Measurements from ENCODE around the gene DPH6. TPM values are rescaled to one million over a fixed set of nuclear protein-coding genes. Genes with fewer than 3 reads are reported as not detected.

Gene DPH6
- total and polyA plus RNA-seq, 2 donors: 8.9 to 15.3 TPM

DNA sequence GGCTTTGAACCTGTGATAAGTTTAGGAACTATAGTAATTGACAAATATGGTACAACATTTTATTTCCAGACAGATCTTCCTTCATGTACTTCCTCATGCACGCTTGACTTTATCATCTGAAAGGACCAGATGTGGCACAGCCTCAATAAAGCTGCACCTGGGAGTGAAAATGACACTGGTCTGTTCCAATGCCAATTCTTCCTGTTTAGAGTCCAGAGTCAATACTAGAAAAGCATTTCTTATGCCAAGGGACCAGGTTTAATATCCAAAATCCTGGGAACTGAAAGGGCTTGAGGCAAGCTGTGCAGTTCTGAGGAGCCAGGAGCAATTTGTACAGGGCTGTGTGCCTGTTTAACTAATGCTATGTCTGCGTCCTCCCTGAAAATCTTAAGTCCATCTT is 15.3 kb downstream of the DPH6 start:
- Histone ChIP-seq H3K27ac (ENCODE audit: low read depth in 1 of 2, low read length in 1 of 2) (no peak overlapping the region), H3K36me3 (ENCODE audit: control insufficient read depth in 2 of 2, insufficient read depth in 2 of 2, low read length in 1 of 2) (no peaks in the 10 kb centered on the region), H3K4me3 (ENCODE audit: low read length in 2 of 2) (no peak overlapping the region), H3K4me1 (ENCODE audit: control insufficient read depth in 2 of 2, insufficient read depth in 2 of 2, low read length in 2 of 2) (no peaks in the 10 kb centered on the region), H3K27me3 (ENCODE audit: control insufficient read depth in 2 of 2, insufficient read depth in 1 of 2, low read length in 1 of 2) (no peaks in the 10 kb centered on the region), H3K9me3 (ENCODE audit: control insufficient read depth in 2 of 2, insufficient read depth in 1 of 2, low read length in 1 of 2) (no peaks in the 10 kb centered on the region)
- DNase-seq (ENCODE audit: low read depth in 6 of 9, low spot score in 9 of 9): no peak
- WGBS: 94% methylated on average over 2 of the region's 2 CpGs

DNA sequence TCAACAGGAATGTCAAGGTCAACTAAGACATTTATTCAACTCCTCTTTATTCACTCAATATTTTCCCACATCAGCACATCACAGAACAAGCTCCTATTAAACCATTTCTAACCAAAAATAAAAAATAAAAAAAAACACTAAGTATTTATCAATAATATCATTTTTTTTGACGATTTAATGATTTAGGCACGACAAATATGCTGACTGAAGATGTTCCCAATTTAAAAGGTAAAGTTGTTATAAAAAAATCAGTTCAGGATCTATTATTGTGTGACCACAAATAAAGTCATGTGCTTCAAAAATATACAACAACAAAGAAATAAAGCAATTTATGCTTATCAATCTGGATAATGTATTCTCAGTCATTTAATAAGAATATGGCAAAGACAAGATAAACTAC is 16.2 kb downstream of the DPH6 start:
- DNase-seq (ENCODE audit: low read depth in 6 of 9, low spot score in 9 of 9): no peak
- Histone ChIP-seq H3K27ac (ENCODE audit: low read depth in 1 of 2, low read length in 1 of 2) (no peak overlapping the region), H3K4me3 (ENCODE audit: low read length in 2 of 2) (no peak overlapping the region), H3K27me3 (ENCODE audit: control insufficient read depth in 2 of 2, insufficient read depth in 1 of 2, low read length in 1 of 2) (no peaks in the 10 kb centered on the region), H3K4me1 (ENCODE audit: control insufficient read depth in 2 of 2, insufficient read depth in 2 of 2, low read length in 2 of 2) (no peaks in the 10 kb centered on the region), H3K9me3 (ENCODE audit: control insufficient read depth in 2 of 2, insufficient read depth in 1 of 2, low read length in 1 of 2) (no peaks in the 10 kb centered on the region), H3K36me3 (ENCODE audit: control insufficient read depth in 2 of 2, insufficient read depth in 2 of 2, low read length in 1 of 2) (no peaks in the 10 kb centered on the region)
- 96% methylated on average over 2 of the region's 2 CpGs for WGBS

DNA sequence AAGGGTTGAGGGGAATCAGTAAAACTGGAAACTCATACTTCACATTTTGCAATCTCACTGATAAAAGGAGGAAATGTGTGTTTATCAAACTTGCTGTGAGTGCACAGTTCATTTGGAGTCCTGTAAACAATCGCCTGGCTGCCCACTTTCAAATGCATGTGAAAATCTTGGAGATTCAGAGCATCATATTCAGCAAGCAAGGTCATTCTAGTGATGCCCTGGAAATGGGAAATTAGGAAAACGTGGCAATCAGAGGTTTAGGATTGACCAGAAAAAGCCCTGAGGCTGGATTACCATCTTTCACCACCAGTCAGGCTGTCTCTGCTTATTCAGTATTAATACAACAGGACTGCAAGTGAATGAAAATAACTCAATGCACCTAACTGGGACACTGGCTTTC is 23.9 kb downstream of the DPH6 start:
- no peak for DNase-seq (ENCODE audit: low read depth in 6 of 9, low spot score in 9 of 9)
- no peaks in the 10 kb centered on the region for H3K36me3 ChIP-seq (ENCODE audit: control insufficient read depth in 2 of 2, insufficient read depth in 2 of 2, low read length in 1 of 2)
- 94% methylated on average over 2 of the region's 2 CpGs for WGBS
- H3K4me3 ChIP-seq (ENCODE audit: low read length in 2 of 2): no peak overlapping the region
- H3K27me3 ChIP-seq (ENCODE audit: control insufficient read depth in 2 of 2, insufficient read depth in 1 of 2, low read length in 1 of 2): no peaks in the 10 kb centered on the region
- no peaks in the 10 kb centered on the region for H3K4me1 ChIP-seq (ENCODE audit: control insufficient read depth in 2 of 2, insufficient read depth in 2 of 2, low read length in 2 of 2)
- H3K27ac ChIP-seq (ENCODE audit: low read depth in 1 of 2, low read length in 1 of 2): no peak overlapping the region
- no peaks in the 10 kb centered on the region for H3K9me3 ChIP-seq (ENCODE audit: control insufficient read depth in 2 of 2, insufficient read depth in 1 of 2, low read length in 1 of 2)

DNA sequence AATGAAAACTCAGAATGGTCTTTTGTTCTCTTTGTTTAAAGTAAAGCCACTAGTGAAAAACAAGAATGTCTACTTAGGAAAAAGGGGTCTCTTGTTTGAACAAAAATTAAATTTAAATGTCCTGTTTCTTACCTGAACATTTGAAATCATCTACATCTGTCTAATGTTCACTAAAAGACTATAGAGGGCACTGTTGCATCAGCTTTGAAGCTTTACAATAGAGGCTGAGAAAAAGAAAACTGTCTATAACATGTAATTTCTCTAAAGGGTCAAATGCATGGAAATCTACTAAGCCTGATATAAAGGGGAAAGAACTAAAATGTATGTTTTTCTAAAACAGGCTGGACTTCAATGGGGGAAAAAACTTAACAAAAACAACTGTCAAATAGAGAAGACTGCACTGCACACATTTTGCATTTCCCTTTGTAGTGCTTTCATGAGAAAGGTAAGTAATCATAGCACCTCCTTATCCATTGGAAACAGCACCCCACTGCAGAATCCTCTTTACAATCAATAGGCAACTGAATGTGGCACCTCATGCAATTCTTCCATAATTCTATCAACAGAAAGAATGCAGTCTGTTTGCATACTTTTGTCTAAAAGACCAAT is 26.3 kb downstream of the DPH6 start:
- H3K4me1 ChIP-seq (ENCODE audit: control insufficient read depth in 2 of 2, insufficient read depth in 2 of 2, low read length in 2 of 2): no peaks in the 10 kb centered on the region
- no peaks in the 10 kb centered on the region for H3K36me3 ChIP-seq (ENCODE audit: control insufficient read depth in 2 of 2, insufficient read depth in 2 of 2, low read length in 1 of 2)
- no peaks in the 10 kb centered on the region for H3K9me3 ChIP-seq (ENCODE audit: control insufficient read depth in 2 of 2, insufficient read depth in 1 of 2, low read length in 1 of 2)
- H3K4me3 ChIP-seq (ENCODE audit: low read length in 2 of 2): no peak overlapping the region
- H3K27me3 ChIP-seq (ENCODE audit: control insufficient read depth in 2 of 2, insufficient read depth in 1 of 2, low read length in 1 of 2): no peaks in the 10 kb centered on the region
- DNase-seq (ENCODE audit: low read depth in 6 of 9, low spot score in 9 of 9): peak; percentile 6 to 72 (median 35)
- H3K27ac ChIP-seq (ENCODE audit: low read depth in 1 of 2, low read length in 1 of 2): no peak overlapping the region

DNA sequence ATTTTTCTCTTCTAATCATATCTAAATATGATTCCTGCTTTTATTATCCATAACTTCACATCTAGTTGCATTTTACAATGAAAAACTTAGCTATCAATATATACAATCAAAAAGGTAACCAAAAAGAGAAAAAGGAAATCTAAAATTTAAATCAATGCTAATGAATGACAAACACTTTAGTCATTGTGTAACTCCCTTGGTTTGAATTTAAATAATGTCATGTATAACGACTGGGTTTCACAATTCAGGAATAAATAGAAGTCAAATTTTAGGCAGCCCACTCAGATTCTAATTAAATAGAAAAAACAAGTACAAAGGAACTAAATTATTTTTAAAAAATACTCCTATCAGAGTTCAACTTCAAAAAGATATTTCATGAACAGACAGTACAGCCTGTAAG is 26.9 kb downstream of the DPH6 start:
- 90% methylated on average over 1 of the region's 1 CpG for WGBS
- no peaks in the 10 kb centered on the region for H3K9me3 ChIP-seq (ENCODE audit: control insufficient read depth in 2 of 2, insufficient read depth in 1 of 2, low read length in 1 of 2)
- H3K4me3 ChIP-seq (ENCODE audit: low read length in 2 of 2): no peak overlapping the region
- H3K4me1 ChIP-seq (ENCODE audit: control insufficient read depth in 2 of 2, insufficient read depth in 2 of 2, low read length in 2 of 2): no peaks in the 10 kb centered on the region
- no peak for DNase-seq (ENCODE audit: low read depth in 6 of 9, low spot score in 9 of 9)
- H3K36me3 ChIP-seq (ENCODE audit: control insufficient read depth in 2 of 2, insufficient read depth in 2 of 2, low read length in 1 of 2): no peaks in the 10 kb centered on the region
- no peaks in the 10 kb centered on the region for H3K27me3 ChIP-seq (ENCODE audit: control insufficient read depth in 2 of 2, insufficient read depth in 1 of 2, low read length in 1 of 2)
- H3K27ac ChIP-seq (ENCODE audit: low read depth in 1 of 2, low read length in 1 of 2): no peak overlapping the region

DNA sequence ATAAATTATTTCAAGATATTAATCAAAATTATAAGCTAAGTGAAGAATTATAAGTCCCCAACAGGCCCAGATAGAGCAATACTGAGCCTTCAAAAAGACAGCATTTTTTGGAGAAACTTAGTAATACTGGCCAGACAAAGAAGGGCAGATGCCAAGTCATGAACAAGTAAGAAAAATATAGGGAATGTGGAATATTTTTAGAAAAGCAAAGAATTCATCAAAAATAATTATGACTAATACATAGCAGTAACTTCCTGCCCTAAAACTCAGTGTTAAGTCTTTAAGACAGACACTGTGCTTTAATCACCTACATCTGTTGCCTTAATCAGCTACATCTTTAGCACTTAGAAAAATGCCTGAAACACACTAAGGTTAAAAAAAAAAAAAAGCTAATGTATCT is 31.2 kb downstream of the DPH6 start:
- Histone ChIP-seq H3K27ac (ENCODE audit: low read depth in 1 of 2, low read length in 1 of 2) (no peak overlapping the region), H3K4me3 (ENCODE audit: low read length in 2 of 2) (no peak overlapping the region), H3K4me1 (ENCODE audit: control insufficient read depth in 2 of 2, insufficient read depth in 2 of 2, low read length in 2 of 2) (no peaks in the 10 kb centered on the region), H3K9me3 (ENCODE audit: control insufficient read depth in 2 of 2, insufficient read depth in 1 of 2, low read length in 1 of 2) (no peaks in the 10 kb centered on the region), H3K27me3 (ENCODE audit: control insufficient read depth in 2 of 2, insufficient read depth in 1 of 2, low read length in 1 of 2) (no peaks in the 10 kb centered on the region), H3K36me3 (ENCODE audit: control insufficient read depth in 2 of 2, insufficient read depth in 2 of 2, low read length in 1 of 2) (no peaks in the 10 kb centered on the region)
- DNase-seq (ENCODE audit: low read depth in 6 of 9, low spot score in 9 of 9): no peak

DNA sequence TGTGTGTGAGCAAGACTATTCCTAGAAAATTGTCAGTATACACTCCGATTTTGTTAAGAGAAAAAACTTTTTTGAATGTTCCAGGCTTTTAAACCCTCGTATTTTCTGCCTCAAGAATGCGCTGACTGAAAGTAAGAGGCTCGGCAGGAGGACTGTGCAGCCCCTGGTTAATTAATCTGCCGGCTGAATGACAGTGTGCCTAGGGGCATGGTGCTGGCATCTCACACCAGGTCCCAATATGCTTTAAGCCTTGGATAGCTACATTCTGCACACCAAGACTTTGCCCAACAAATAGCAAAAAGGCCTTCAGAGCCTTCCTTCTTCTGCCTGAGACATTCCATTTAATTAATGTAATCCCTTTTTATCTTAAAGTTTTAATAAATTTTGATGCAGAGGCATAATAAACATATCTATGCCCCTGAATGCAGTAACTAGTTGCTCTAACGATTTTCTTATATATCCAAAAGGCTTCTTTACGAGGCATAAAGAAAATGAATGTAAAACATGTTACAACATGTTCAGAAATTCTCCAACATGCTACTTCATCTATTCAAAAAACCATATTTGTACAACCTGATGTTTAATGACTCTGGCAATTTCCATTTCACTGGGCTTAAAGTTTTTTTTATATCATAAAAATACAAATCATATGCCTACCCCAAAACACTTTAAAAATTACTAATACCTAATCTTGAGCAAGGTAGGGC is 37.9 kb downstream of the DPH6 start:
- Histone ChIP-seq H3K27ac (ENCODE audit: low read depth in 1 of 2, low read length in 1 of 2) (no peak overlapping the region), H3K9me3 (ENCODE audit: control insufficient read depth in 2 of 2, insufficient read depth in 1 of 2, low read length in 1 of 2) (no peaks in the 10 kb centered on the region), H3K27me3 (ENCODE audit: control insufficient read depth in 2 of 2, insufficient read depth in 1 of 2, low read length in 1 of 2) (no peaks in the 10 kb centered on the region), H3K4me1 (ENCODE audit: control insufficient read depth in 2 of 2, insufficient read depth in 2 of 2, low read length in 2 of 2) (no peaks in the 10 kb centered on the region), H3K4me3 (ENCODE audit: low read length in 2 of 2) (no peak overlapping the region), H3K36me3 (ENCODE audit: control insufficient read depth in 2 of 2, insufficient read depth in 2 of 2, low read length in 1 of 2) (no peaks in the 10 kb centered on the region)
- WGBS: 93% methylated on average over 7 of the region's 7 CpGs
- DNase-seq (ENCODE audit: low read depth in 6 of 9, low spot score in 9 of 9): no peak

DNA sequence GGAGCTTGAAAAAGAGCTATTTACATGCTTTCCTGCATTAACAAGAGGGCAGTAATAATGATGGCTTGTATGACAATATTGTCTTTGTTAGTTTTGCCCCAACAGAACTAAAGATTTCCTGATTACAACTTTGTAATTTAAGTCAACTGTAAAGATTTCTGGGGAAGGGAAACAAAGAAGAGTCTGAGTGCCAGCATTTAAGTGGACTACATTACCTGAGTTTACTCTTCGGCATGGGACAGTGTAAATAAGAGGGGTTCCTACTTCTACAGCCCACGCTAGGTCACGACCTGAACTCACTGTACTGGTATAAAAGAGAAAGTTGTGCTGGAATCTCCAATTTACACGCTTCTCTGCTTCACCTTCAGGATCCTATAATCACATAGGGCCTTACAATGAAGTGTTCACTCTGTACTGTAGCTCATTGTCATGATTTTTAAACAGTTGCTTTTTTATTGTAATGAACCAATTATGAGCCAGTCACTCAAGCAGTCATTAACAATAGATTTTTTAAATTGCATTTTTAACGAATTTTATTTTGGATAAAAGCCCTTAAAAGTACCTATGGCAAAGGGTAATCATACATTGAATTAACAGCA is 39.6 kb downstream of the DPH6 start:
- peak overlapping the region in 1 of 2 donors; percentile 35 for H3K27ac ChIP-seq (ENCODE audit: low read depth in 1 of 2, low read length in 1 of 2)
- no peaks in the 10 kb centered on the region for H3K9me3 ChIP-seq (ENCODE audit: control insufficient read depth in 2 of 2, insufficient read depth in 1 of 2, low read length in 1 of 2)
- WGBS: 75% methylated on average over 5 of the region's 5 CpGs

DNA sequence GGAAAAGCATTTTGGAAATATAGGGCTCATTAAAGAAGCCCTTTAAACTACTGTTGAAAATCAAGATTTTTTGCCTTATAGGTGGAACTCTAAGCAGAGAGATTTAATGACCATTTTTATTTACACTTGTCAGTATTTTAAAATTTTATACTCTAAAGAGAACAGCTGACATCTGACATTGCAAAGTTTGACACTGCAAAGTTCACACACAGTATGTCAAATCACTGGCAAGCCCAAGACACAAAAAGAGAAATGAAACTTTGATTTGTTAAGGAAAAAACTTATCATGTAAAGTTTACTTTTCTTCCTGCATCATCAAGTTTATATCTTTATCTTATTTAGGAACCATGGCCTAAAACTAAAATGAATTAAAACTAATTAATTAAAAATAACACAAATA is 40.2 kb downstream of the DPH6 start:
- Histone ChIP-seq H3K36me3 (ENCODE audit: control insufficient read depth in 2 of 2, insufficient read depth in 2 of 2, low read length in 1 of 2) (no peaks in the 10 kb centered on the region), H3K27me3 (ENCODE audit: control insufficient read depth in 2 of 2, insufficient read depth in 1 of 2, low read length in 1 of 2) (no peaks in the 10 kb centered on the region), H3K4me3 (ENCODE audit: low read length in 2 of 2) (no peak overlapping the region), H3K4me1 (ENCODE audit: control insufficient read depth in 2 of 2, insufficient read depth in 2 of 2, low read length in 2 of 2) (no peaks in the 10 kb centered on the region), H3K9me3 (ENCODE audit: control insufficient read depth in 2 of 2, insufficient read depth in 1 of 2, low read length in 1 of 2) (no peaks in the 10 kb centered on the region), H3K27ac (ENCODE audit: low read depth in 1 of 2, low read length in 1 of 2) (no peak overlapping the region)
- DNase-seq (ENCODE audit: low read depth in 6 of 9, low spot score in 9 of 9): no peak

More for the DNA sequence above, 39.6 kb downstream of the DPH6 start:
- no peak for DNase-seq (ENCODE audit: low read depth in 6 of 9, low spot score in 9 of 9)
- Histone ChIP-seq H3K27me3 (ENCODE audit: control insufficient read depth in 2 of 2, insufficient read depth in 1 of 2, low read length in 1 of 2) (no peaks in the 10 kb centered on the region), H3K4me1 (ENCODE audit: control insufficient read depth in 2 of 2, insufficient read depth in 2 of 2, low read length in 2 of 2) (no peaks in the 10 kb centered on the region), H3K36me3 (ENCODE audit: control insufficient read depth in 2 of 2, insufficient read depth in 2 of 2, low read length in 1 of 2) (no peaks in the 10 kb centered on the region), H3K4me3 (ENCODE audit: low read length in 2 of 2) (no peak overlapping the region)
